Measurements from ENCODE around the gene ZNF483. TPM values are rescaled to one million over a fixed set of nuclear protein-coding genes. Genes with fewer than 3 reads are reported as not detected.
A peak's percentile ranks its signal among the peaks of the same experiment; 100 is the strongest.

The ZNF483 gene
- total RNA-seq, 2 experiments from 2014 or later, result 0.06 to 3.2 TPM

DNA sequence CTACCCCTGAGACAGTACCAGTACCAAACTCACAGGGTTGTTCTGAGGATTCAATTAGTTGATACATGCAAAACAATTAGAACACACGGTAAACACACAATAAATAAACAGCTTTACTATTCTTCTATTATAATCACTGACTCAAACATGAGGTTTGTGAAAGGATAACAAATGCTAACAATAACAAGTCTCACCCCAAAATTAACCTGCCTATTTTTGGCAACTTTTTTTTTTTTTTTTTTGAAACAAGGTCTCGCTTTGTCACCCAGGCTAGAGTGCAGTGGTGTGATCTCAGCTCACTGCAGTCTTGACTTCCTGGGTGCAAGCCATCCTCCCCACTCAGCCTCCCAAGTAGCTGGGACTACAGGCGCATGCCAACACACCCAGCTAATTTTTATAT lies 47.3 kb upstream of the ZNF483 start:
- H3K9me2 ChIP-seq (ENCODE audit: insufficient read depth, low read length), result no peaks in the 10 kb centered on the region
- no peak overlapping the region for H2AFZ ChIP-seq (ENCODE audit: low read length)
- POLR2A ChIA-PET, result interaction anchor here (0.6 kb wide), 1 partner anchor 94 kb away, joined by 3 read pairs; no protein-coding TSS in a partner anchor
- intact Hi-C loops (cut with micrococcal nuclease; ENCODE audit: unreplicated experiment), result no loop called here
- H3K79me2 ChIP-seq (ENCODE audit: insufficient read depth, low read depth, low read length), result peaks cover 96% of the 10 kb centered on the region
- no peak overlapping the region for H3K27ac ChIP-seq (ENCODE audit: low read depth, low read length, poor library complexity, severe bottlenecking)
- H4K20me1 ChIP-seq (ENCODE audit: insufficient read depth, low read length), result peaks cover 11% of the 10 kb centered on the region; the same call in 1 of the 2 replicates
- peaks cover 5% of the 10 kb centered on the region for H3K4me1 ChIP-seq (ENCODE audit: insufficient read depth, low read length, poor library complexity, severe bottlenecking)
- TF ChIP-seq EZH2phosphoT487 (IDR thresholded peaks at IDR 0.05; ENCODE audit: borderline replicate concordance, low read depth, low read length), result no peak
- TF ChIP-seq, protein P1, sequence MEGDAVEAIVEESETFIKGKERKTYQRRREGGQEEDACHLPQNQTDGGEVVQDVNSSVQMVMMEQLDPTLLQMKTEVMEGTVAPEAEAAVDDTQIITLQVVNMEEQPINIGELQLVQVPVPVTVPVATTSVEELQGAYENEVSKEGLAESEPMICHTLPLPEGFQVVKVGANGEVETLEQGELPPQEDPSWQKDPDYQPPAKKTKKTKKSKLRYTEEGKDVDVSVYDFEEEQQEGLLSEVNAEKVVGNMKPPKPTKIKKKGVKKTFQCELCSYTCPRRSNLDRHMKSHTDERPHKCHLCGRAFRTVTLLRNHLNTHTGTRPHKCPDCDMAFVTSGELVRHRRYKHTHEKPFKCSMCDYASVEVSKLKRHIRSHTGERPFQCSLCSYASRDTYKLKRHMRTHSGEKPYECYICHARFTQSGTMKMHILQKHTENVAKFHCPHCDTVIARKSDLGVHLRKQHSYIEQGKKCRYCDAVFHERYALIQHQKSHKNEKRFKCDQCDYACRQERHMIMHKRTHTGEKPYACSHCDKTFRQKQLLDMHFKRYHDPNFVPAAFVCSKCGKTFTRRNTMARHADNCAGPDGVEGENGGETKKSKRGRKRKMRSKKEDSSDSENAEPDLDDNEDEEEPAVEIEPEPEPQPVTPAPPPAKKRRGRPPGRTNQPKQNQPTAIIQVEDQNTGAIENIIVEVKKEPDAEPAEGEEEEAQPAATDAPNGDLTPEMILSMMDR (conservative IDR thresholded peaks at IDR 0.05; ENCODE audit: low read length), result no peak
- H3K4me2 ChIP-seq (ENCODE audit: low read length), result no peak overlapping the region
- no peak for DNase-seq (ENCODE audit: low spot score)
- BruUV-seq (replicated peaks), result no TSS peak
- CTCF ChIA-PET (ENCODE audit: unreplicated experiment), result no interaction called here
- H3K4me3 ChIP-seq (ENCODE audit: low read depth, low read length, poor library complexity, severe bottlenecking), result no peak overlapping the region
- H3K9me3 ChIP-seq (ENCODE audit: low read length), result no peaks in the 10 kb centered on the region
- peaks cover 4% of the 10 kb centered on the region; the same call in 1 of the 2 replicates for H3K36me3 ChIP-seq (ENCODE audit: insufficient read depth, low read length)

DNA sequence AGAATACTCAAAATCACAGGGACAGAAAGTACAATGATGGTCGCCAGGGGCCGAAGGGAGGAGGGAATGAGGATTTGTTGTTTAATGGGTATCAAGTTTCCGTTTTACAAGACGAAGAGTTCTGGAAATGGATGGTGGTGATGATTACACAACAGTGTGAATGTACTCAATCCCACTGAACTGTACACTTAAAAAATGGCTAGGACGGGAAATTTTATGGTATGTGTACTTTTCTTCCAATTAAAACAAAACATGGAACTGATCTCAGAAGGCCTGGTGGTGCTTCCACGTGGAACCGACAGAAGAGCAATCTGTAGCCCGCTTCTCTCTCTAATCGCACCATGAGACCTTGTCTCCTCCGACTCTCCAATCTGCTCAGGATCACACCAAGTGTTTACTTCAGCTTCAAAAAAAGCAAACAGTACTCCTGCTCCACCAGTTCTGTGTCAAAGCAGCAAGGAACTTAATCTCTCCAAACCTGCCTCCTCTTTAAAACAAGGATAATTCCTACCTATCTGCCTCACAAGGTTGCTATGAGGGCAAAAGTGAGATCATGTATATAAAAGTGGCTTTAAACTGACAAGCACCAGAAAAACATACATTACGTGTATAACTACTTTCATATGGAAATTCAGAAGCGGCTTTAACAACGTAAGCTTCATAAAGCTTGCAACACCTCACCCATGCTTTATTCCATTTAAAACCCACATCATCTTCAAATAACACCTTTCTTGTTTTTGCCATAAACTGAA lies 42.9 kb upstream of the ZNF483 start:
- Histone ChIP-seq H4K20me1 (ENCODE audit: insufficient read depth, low read length) (peaks cover 6% of the 10 kb centered on the region; the same call in 1 of the 2 replicates), H3K4me2 (ENCODE audit: low read length) (peak overlapping the region; percentile 73), H2AFZ (ENCODE audit: low read length) (peak overlapping the region; percentile 89; the same call in 1 of the 2 replicates), H3K36me3 (ENCODE audit: insufficient read depth, low read length) (peaks cover 4% of the 10 kb centered on the region; the same call in 1 of the 2 replicates), H3K9me2 (ENCODE audit: insufficient read depth, low read length) (no peaks in the 10 kb centered on the region), H3K4me1 (ENCODE audit: insufficient read depth, low read length, poor library complexity, severe bottlenecking) (peaks cover 9% of the 10 kb centered on the region), H3K27ac (ENCODE audit: low read depth, low read length, poor library complexity, severe bottlenecking) (no peak overlapping the region), H3K9me3 (ENCODE audit: low read length) (no peaks in the 10 kb centered on the region), H3K4me3 (ENCODE audit: low read depth, low read length, poor library complexity, severe bottlenecking) (peak overlapping the region; percentile 99), H3K79me2 (ENCODE audit: insufficient read depth, low read depth, low read length) (peaks cover 57% of the 10 kb centered on the region)
- ChIA-PET POLR2A (interaction anchor here (0.6 to 1.1 kb wide), 3 partner anchors 16 to 1192 kb away, joined by 3 read pairs; no protein-coding TSS in a partner anchor), CTCF (ENCODE audit: unreplicated experiment) (no interaction called here)
- intact Hi-C loops (cut with micrococcal nuclease; ENCODE audit: unreplicated experiment), result loop anchor here (2.0 to 10.0 kb wide), 3 partner anchors 415 to 1273 kb away; partner anchors contain the start of genes PTBP3, SNX30 and UGCG
- TF ChIP-seq EZH2phosphoT487 (IDR thresholded peaks at IDR 0.05; ENCODE audit: borderline replicate concordance, low read depth, low read length), result no peak
- TF ChIP-seq, protein P1 (conservative IDR thresholded peaks at IDR 0.05; ENCODE audit: low read length), result no peak
- peak; percentile 10 for DNase-seq (ENCODE audit: low spot score)
- TSS peak; percentile 60 for BruUV-seq (replicated peaks)

Data from OCI-LY7 (cell line).